AG10803 (cell line): ENCODE results near the gene MPPED2.

Experiments used
- DNase-seq: peaks from one replicate; pipeline ENCODE4 v3.0.0; 2010; ENCODE audit warnings: low read depth
- H3K4me3 ChIP-seq: 2 replicates; pipeline ENCODE4 v1.5.1; 2011; ENCODE audit warnings: mild to moderate bottlenecking, low read length, control low read depth
- CTCF ChIP-seq: conservative IDR thresholded peaks from 2 replicates; pipeline ENCODE4 v1.5.1; 2011; ENCODE audit warnings: mild to moderate bottlenecking, low read length, control low read depth, inconsistent platforms

The MPPED2 gene

DNA sequence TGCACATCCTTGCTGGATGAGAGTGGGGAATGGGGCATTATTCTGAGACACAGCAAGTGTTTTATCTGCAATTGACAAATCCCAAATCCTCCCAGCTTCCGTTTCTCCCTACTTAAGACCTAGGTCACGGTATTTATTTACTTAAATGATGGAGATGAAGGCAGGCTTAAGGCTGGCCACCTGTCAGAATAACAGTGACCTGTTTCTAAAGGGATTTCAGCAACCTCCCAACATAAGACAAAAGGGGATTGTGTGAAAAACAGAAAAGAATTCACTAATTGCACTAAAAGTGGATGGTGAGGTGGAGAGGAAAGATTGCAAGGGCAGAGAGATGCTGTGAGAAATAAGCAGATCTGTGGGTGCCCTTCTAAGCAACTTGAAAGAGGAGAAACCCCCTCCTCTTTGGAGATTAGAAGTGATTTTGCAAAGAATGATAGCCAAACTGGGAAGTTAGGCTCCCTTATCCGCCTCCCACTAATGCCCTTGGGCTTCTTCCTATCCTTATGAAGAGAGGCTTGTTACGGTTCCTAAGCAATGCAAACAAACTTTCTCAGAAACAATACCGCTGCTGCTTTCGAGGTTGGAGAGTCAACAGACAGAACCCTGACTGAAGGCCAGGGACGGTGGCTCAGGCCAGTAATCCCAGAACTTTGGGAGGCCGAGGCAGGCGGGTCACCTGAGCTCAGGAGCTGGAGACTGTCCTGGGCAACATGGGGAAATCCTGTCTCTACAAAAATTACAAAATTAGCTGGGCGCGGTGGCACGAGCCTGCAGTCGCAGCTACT lies 179.0 kb downstream of the MPPED2 start:
- TF ChIP-seq CTCF = no peak
- DNase-seq = no peak
- no peak overlapping the region for H3K4me3 ChIP-seq

GRCh38 chr11:30405385-30405784 lies 180.8 kb downstream of the MPPED2 start:
- TF ChIP-seq CTCF = no peak
- H3K4me3 ChIP-seq = no peak overlapping the region
- no peak for DNase-seq

- no peak for TF ChIP-seq CTCF
- H3K4me3 ChIP-seq = no peak overlapping the region
- no peak for DNase-seq
These were observed 182.0 kb downstream of the MPPED2 start for GRCh38 chr11:30404136-30404535.

GRCh38 chr11:30395751-30396150 lies 190.4 kb downstream of the MPPED2 start:
- H3K4me3 ChIP-seq = no peak overlapping the region
- no peak for TF ChIP-seq CTCF
- no peak for DNase-seq

DNA sequence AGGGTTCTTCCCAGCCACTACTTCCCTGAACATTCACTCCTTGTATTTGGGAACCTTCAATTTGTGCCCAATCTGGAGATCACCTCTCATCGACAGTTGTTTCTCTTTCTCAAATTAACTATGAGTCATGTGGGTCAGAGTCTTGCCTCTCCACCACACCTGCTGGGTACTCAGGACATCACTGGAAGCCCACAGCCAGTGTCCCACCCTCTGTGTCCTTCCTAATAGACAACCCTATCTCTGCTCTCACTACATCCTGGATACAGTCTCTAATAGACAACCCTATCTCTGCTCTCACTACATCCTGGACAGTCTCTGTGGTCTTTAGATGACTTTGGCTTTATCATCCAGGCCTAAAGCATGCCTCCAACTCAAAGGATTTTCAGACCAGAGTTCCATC lies 193.1 kb downstream of the MPPED2 start:
- TF ChIP-seq CTCF = no peak
- DNase-seq = no peak
- H3K4me3 ChIP-seq = no peak overlapping the region

- TF ChIP-seq CTCF = no peak
- H3K4me3 ChIP-seq = no peak overlapping the region
- DNase-seq = no peak
These were observed 193.8 kb downstream of the MPPED2 start for GRCh38 chr11:30392221-30392784.

GRCh38 chr11:30388957-30389356 lies 197.2 kb downstream of the MPPED2 start:
- TF ChIP-seq CTCF = no peak
- no peak overlapping the region for H3K4me3 ChIP-seq
- DNase-seq = no peak
